MM.1S (cell line): ENCODE data around the gene RARA.

Experiments used
- DNase-seq: peaks from one replicate; pipeline ENCODE4 v3.0.0-alpha.2; 2015
- H2AFZ ChIP-seq: fragments of 300-600 bp; sonication (generic); 2 replicates; pipeline ENCODE4 v1.6.0; 2016; ENCODE audit warnings: antibody characterized with exemption, low read length
- H3F3A ChIP-seq: fragments of 300-600 bp; sonication (generic); 2 replicates; pipeline ENCODE4 v1.6.1; 2016; ENCODE audit warnings: mild to moderate bottlenecking, antibody characterized with exemption, low read length, moderate library complexity, mixed read lengths; ENCODE audit not compliant: insufficient read depth
- H3K27ac ChIP-seq: fragments of 300-600 bp; sonication (generic); 2 replicates; pipeline ENCODE4 v1.5.1; 2016; ENCODE audit warnings: mild to moderate bottlenecking, low read length
- H3K27me3 ChIP-seq: fragments of 300-600 bp; sonication (generic); replicated peaks from 2 replicates; pipeline ENCODE4 v1.6.0; 2016; ENCODE audit warnings: low read length; ENCODE audit not compliant: insufficient read depth
- H3K36me3 ChIP-seq: fragments of 300-600 bp; sonication (generic); replicated peaks from 2 replicates; pipeline ENCODE4 v1.6.1; 2016; ENCODE audit warnings: mild to moderate bottlenecking, low read length, mixed read lengths; ENCODE audit not compliant: insufficient read depth
- H3K4me1 ChIP-seq: fragments of 300-600 bp; sonication (generic); 2 replicates; pipeline ENCODE4 v1.6.1; 2016; ENCODE audit warnings: low read length, mixed read lengths
- H3K4me2 ChIP-seq: fragments of 300-600 bp; sonication (generic); 2 replicates; pipeline ENCODE4 v1.6.0; 2016; ENCODE audit warnings: low read depth, low read length
- H3K4me3 ChIP-seq: fragments of 300-600 bp; sonication (generic); 2 replicates; pipeline ENCODE4 v1.5.1; 2016; ENCODE audit warnings: low read length, mixed read lengths
- H3K79me2 ChIP-seq: fragments of 300-600 bp; sonication (generic); 2 replicates; pipeline ENCODE4 v1.6.1; 2016; ENCODE audit warnings: mixed run types, low read length, mixed read lengths
- H3K9ac ChIP-seq: fragments of 300-600 bp; sonication (generic); 2 replicates; pipeline ENCODE4 v1.6.1; 2016; ENCODE audit warnings: low read length, mixed read lengths
- H3K9me2 ChIP-seq: fragments of 300-600 bp; sonication (generic); replicated peaks from 2 replicates; pipeline ENCODE4 v1.6.1; 2016; ENCODE audit warnings: mild to moderate bottlenecking, low read length, mixed read lengths; ENCODE audit not compliant: insufficient read depth
- H3K9me3 ChIP-seq: fragments of 300-600 bp; sonication (generic); replicated peaks from 2 replicates; pipeline ENCODE4 v1.6.1; 2016; ENCODE audit warnings: mild to moderate bottlenecking, low read length, mixed read lengths; ENCODE audit not compliant: insufficient read depth
- H4K20me1 ChIP-seq: fragments of 300-600 bp; sonication (generic); 2 replicates; pipeline ENCODE4 v1.6.1; 2016; ENCODE audit warnings: mild to moderate bottlenecking, low read length, moderate library complexity, mixed read lengths; ENCODE audit not compliant: insufficient read depth
- CTCF ChIP-seq: fragments of 300-600 bp; sonication (generic); IDR thresholded peaks from 2 replicates; pipeline ENCODE4 v1.5.1; 2016; ENCODE audit warnings: antibody characterized with exemption, low read length, mixed read lengths
- EZH2 ChIP-seq: fragments of 300-600 bp; sonication (generic); optimal IDR thresholded peaks from 2 replicates; pipeline ENCODE3; 2017; ENCODE audit warnings: low read depth, mild to moderate bottlenecking, antibody characterized with exemption, low read length, mixed read lengths
- EZH2phosphoT487 ChIP-seq: fragments of 300-600 bp; sonication (generic); IDR thresholded peaks from 2 replicates; pipeline ENCODE4 v1.6.1; 2018; ENCODE audit warnings: antibody characterized with exemption, low read length

Gene RARA

GRCh38 chr17:40338941-40339649 is 30.1 kb downstream of the RARA start:
- no peak overlapping the region for H3K9ac ChIP-seq
- DNase-seq, result no peak

DNA sequence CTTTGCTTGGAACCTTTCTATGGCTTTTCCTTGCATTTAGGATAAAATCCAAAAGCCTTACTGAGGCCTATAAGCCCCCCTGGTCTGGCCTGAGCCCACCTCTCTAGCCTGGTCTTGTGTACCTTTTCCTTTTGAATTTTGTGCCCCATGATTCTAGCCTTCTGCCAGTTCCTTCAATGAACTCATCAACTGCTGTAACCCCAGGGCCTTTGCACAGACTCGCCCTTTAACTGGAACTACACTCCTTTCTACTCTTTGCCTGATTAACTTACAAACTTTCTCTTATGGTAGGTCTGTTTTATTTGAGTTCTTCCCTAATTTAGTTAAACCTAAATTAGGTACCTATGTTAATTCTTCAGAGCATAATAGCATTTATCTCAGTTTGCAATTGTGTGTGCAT is 31.3 kb downstream of the RARA start:
- no peaks in the 10 kb centered on the region for H3F3A ChIP-seq
- peaks cover 98% of the 10 kb centered on the region for H3K79me2 ChIP-seq
- TF ChIP-seq EZH2 (no peak), EZH2phosphoT487 (no peak), CTCF (no peak)
- H3K36me3 ChIP-seq, result no peaks in the 10 kb centered on the region
- H3K9me3 ChIP-seq, result no peaks in the 10 kb centered on the region
- H3K9ac ChIP-seq, result no peak overlapping the region
- DNase-seq, result no peak
- H3K9me2 ChIP-seq, result no peaks in the 10 kb centered on the region
- H3K27ac ChIP-seq, result no peak overlapping the region
- no peak overlapping the region for H3K4me2 ChIP-seq
- H3K27me3 ChIP-seq, result no peaks in the 10 kb centered on the region
- peaks cover 33% of the 10 kb centered on the region for H4K20me1 ChIP-seq
- no peaks in the 10 kb centered on the region for H3K4me1 ChIP-seq
- no peak overlapping the region for H3K4me3 ChIP-seq
- no peak overlapping the region for H2AFZ ChIP-seq

More at GRCh38 chr17:40338941-40339649, 30.1 kb downstream of the RARA start:
- no peaks in the 10 kb centered on the region for H3K9me3 ChIP-seq
- no peaks in the 10 kb centered on the region for H3K4me1 ChIP-seq
- TF ChIP-seq EZH2phosphoT487 (no peak), CTCF (no peak), EZH2 (no peak)
- H3K4me2 ChIP-seq, result no peak overlapping the region
- no peak overlapping the region for H2AFZ ChIP-seq
- peaks cover 98% of the 10 kb centered on the region for H3K79me2 ChIP-seq
- no peaks in the 10 kb centered on the region for H3K36me3 ChIP-seq
- H3K9me2 ChIP-seq, result no peaks in the 10 kb centered on the region
- no peak overlapping the region for H3K4me3 ChIP-seq
- H3K27ac ChIP-seq, result no peak overlapping the region
- H4K20me1 ChIP-seq, result peaks cover 34% of the 10 kb centered on the region
- no peaks in the 10 kb centered on the region for H3K27me3 ChIP-seq
- no peaks in the 10 kb centered on the region for H3F3A ChIP-seq

GRCh38 chr17:40340880-40341807 is 32.2 kb downstream of the RARA start:
- Histone ChIP-seq H3K36me3 (no peaks in the 10 kb centered on the region), H3K9ac (no peak overlapping the region), H3K9me3 (no peaks in the 10 kb centered on the region), H3K4me1 (no peaks in the 10 kb centered on the region), H3K4me2 (no peak overlapping the region), H2AFZ (no peak overlapping the region), H3K79me2 (peaks cover 98% of the 10 kb centered on the region), H3F3A (no peaks in the 10 kb centered on the region), H3K9me2 (no peaks in the 10 kb centered on the region), H3K27me3 (no peaks in the 10 kb centered on the region), H4K20me1 (peaks cover 41% of the 10 kb centered on the region), H3K27ac (no peak overlapping the region), H3K4me3 (no peak overlapping the region)
- TF ChIP-seq EZH2phosphoT487 (no peak), EZH2 (no peak), CTCF (no peak)
- DNase-seq, result no peak
